ENCODE measurements around the gene TTR. TPM values are rescaled to one million over a fixed set of nuclear protein-coding genes. Genes with fewer than 3 reads are reported as not detected.

TTR gene
- total and polyA plus RNA-seq, 9 of the 15 experiments (the other 6 are each of a cell fraction or from before 2014, with no cell fraction given), result 0.17 to 0.53 TPM; not detected in 7

GRCh38 chr18:31555971-31556747 lies 35.5 kb upstream of the TTR start (continued):
- TF ChIP-seq BCL6 (CRISPR knock-in tag; IDR thresholded peaks at IDR 0.05), result no peak
- TF ChIP-seq ZKSCAN8 (CRISPR knock-in tag; IDR thresholded peaks at IDR 0.05), result no peak
- TF ChIP-seq CBFA2T3 (IDR thresholded peaks at IDR 0.05), result no peak
- TF ChIP-seq GMEB1 (CRISPR knock-in tag; IDR thresholded peaks at IDR 0.05), result no peak
- TF ChIP-seq CEBPG (CRISPR knock-in tag; IDR thresholded peaks at IDR 0.05), result no peak
- no peak for TF ChIP-seq CEBPG (tag; conservative IDR thresholded peaks at IDR 0.05 in 1 of 2, IDR thresholded peaks at IDR 0.05 in 1 of 2)
- no peak for TF ChIP-seq DNMT1 (IDR thresholded peaks at IDR 0.05)
- no peak for TF ChIP-seq ARID3B (CRISPR knock-in tag; IDR thresholded peaks at IDR 0.05; ENCODE audit: borderline replicate concordance)
- no peak for TF ChIP-seq RNF2 (IDR thresholded peaks at IDR 0.05)
- no peak for TF ChIP-seq ZBTB33 (CRISPR knock-in tag; IDR thresholded peaks at IDR 0.05)
- no peak for TF ChIP-seq ZNF146 (CRISPR knock-in tag; IDR thresholded peaks at IDR 0.05; ENCODE audit: unreplicated experiment)
- peak; percentile 91 for TF ChIP-seq ZNF384 (IDR thresholded peaks at IDR 0.05; ENCODE audit: low read depth, low read length)
- TF ChIP-seq ZNF431 (CRISPR knock-in tag; IDR thresholded peaks at IDR 0.05), result no peak
- no peak for TF ChIP-seq TCF7L2 (IDR thresholded peaks at IDR 0.05; ENCODE audit: low read depth, low read length)
- TF ChIP-seq RBM15 (IDR thresholded peaks at IDR 0.05; ENCODE audit: insufficient read depth, low read length), result no peak
- no peak for TF ChIP-seq ZNF592 (IDR thresholded peaks at IDR 0.05)
- TF ChIP-seq THRB (CRISPR knock-in tag; conservative IDR thresholded peaks at IDR 0.05), result no peak
- TF ChIP-seq ZNF717 (CRISPR knock-in tag; IDR thresholded peaks at IDR 0.05), result no peak
